HepG2 (cell line): Measurements from ENCODE around the gene TFDP2.

ENCODE experiments used
- AGO2 ChIP-seq: fragments of 200-400 bp; formaldehyde crosslinking; optimal IDR thresholded peaks from 2 replicates; pipeline ENCODE3; 2017; ENCODE audit warnings: mild to moderate bottlenecking, low read depth, low read length, moderate library complexity
- CBX2 ChIP-seq, 2 experiments: fragments of 200-600 bp in 1 of 2; sonication (generic); formaldehyde crosslinking in 1 of 2; IDR thresholded peaks; 2 replicates each; pipeline versions ENCODE4 v1.7.0 to v1.8.1; 2018 to 2022; ENCODE audit warnings: low read depth in 2 of 2, low read length in 1 of 2, mild to moderate bottlenecking in 1 of 2, missing genetic modification reagents in 1 of 2
- CTCF ChIP-seq: sonication (generic); formaldehyde crosslinking; IDR thresholded peaks from 2 replicates; pipeline ENCODE4 v1.5.0; 2020; ENCODE audit warnings: mild to moderate bottlenecking, missing genetic modification reagents, moderate library complexity
- MEIS1 ChIP-seq: sonication (generic); formaldehyde crosslinking; IDR thresholded peaks from 2 replicates; pipeline ENCODE4 v1.9.0; 2021; ENCODE audit warnings: mild to moderate bottlenecking, missing genetic modification reagents, moderate library complexity, borderline replicate concordance
- NCOR1 ChIP-seq: fragments of 200-600 bp; sonication (generic); IDR thresholded peaks from 2 replicates; pipeline ENCODE4 v1.7.0; 2017; ENCODE audit warnings: antibody characterized with exemption, low read length, borderline replicate concordance
- POLR2AphosphoS5 ChIP-seq: IDR thresholded peaks from 2 replicates; pipeline ENCODE4 v1.6.1; 2012; ENCODE audit warnings: low read depth, low read length
- REST ChIP-seq, 2 experiments: IDR thresholded peaks; 2 replicates each; pipeline ENCODE4 v1.6.1; 2011 to 2012; ENCODE audit warnings: low read length in 2 of 2, borderline replicate concordance in 1 of 2, low read depth in 1 of 2, mild to moderate bottlenecking in 1 of 2, moderate library complexity in 1 of 2
- SOX13 ChIP-seq, 3 experiments: fragments of 450-650 bp in 1 of 3; sonication (generic) in 1 of 3; formaldehyde crosslinking in 1 of 3; IDR thresholded peaks in 2 of 3; conservative IDR thresholded peaks in 1 of 3; 2 replicates each; pipeline versions ENCODE4 v1.5.0 to v1.6.1; 2016 to 2020; ENCODE audit warnings: antibody characterized with exemption in 1 of 3, mild to moderate bottlenecking in 1 of 3, missing compliant biosample characterization in 1 of 3, missing genetic modification reagents in 1 of 3, moderate library complexity in 1 of 3
- ZNF24 ChIP-seq: fragments of 450-650 bp; IDR thresholded peaks from 2 replicates; pipeline ENCODE4 v1.6.1; 2017; ENCODE audit warnings: antibody characterized with exemption, mild to moderate bottlenecking
- TF ChIP-seq, protein P1 (sequence below): conservative IDR thresholded peaks from 2 replicates; pipeline ENCODE4 v1.6.1; 2018; ENCODE audit warnings: missing genetic modification reagents
- TF ChIP-seq, protein P2 (sequence below): sonication (generic); formaldehyde crosslinking; IDR thresholded peaks from 2 replicates; pipeline ENCODE4 v1.5.0; 2020; ENCODE audit warnings: mild to moderate bottlenecking, low read depth, missing genetic modification reagents, borderline replicate concordance

- TF ChIP-seq, protein P1, sequence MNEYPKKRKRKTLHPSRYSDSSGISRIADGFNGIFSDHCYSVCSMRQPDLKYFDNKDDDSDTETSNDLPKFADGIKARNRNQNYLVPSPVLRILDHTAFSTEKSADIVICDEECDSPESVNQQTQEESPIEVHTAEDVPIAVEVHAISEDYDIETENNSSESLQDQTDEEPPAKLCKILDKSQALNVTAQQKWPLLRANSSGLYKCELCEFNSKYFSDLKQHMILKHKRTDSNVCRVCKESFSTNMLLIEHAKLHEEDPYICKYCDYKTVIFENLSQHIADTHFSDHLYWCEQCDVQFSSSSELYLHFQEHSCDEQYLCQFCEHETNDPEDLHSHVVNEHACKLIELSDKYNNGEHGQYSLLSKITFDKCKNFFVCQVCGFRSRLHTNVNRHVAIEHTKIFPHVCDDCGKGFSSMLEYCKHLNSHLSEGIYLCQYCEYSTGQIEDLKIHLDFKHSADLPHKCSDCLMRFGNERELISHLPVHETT (CRISPR knock-in tag), result no peak
- TF ChIP-seq MEIS1 (CRISPR knock-in tag) (no peak), AGO2 (no peak), CTCF (no peak), NCOR1 (no peak), CBX2 (IDR thresholded peaks at IDR 0.05; ENCODE audit: low read depth, low read length) (no peak), CBX2 (CRISPR knock-in tag; IDR thresholded peaks at IDR 0.05; ENCODE audit: low read depth) (no peak), POLR2AphosphoS5 (no peak), SOX13 (IDR thresholded peaks at IDR 0.05) (no peak), SOX13 (CRISPR knock-in tag; conservative IDR thresholded peaks at IDR 0.05 in 1 of 2, IDR thresholded peaks at IDR 0.05 in 1 of 2) (no peak), REST (IDR thresholded peaks at IDR 0.05; ENCODE audit: borderline replicate concordance in 1 of 2, low read depth in 1 of 2, low read length in 2 of 2) (no peak), ZNF24 (no peak)
- TF ChIP-seq, protein P2, sequence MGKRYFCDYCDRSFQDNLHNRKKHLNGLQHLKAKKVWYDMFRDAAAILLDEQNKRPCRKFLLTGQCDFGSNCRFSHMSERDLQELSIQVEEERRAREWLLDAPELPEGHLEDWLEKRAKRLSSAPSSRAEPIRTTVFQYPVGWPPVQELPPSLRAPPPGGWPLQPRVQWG (CRISPR knock-in tag), result no peak
Measured at GRCh38 chr3:142148044-142148791, 1.1 kb downstream of the TFDP2 start.
